Left ventricle myocardium inferior (tissue), 1 donor: ENCODE measurements around the gene RREB1. TPM values are rescaled to one million over a fixed set of nuclear protein-coding genes. Genes with fewer than 3 reads are reported as not detected.

Experiments used
- DNase-seq: peaks from one replicate; pipeline ENCODE4 v3.0.0-alpha.2; 2020
- H3K27ac ChIP-seq: fragments of 200-600 bp; replicated peaks from 2 replicates; pipeline ENCODE4 v1.8.0; 2021
- H3K27me3 ChIP-seq: fragments of 200-600 bp; 2 replicates; pipeline ENCODE4 v1.8.0; 2021; ENCODE audit warnings: low read depth
- H3K36me3 ChIP-seq: fragments of 200-600 bp; 2 replicates; pipeline ENCODE4 v1.8.0; 2021
- H3K4me1 ChIP-seq: fragments of 200-600 bp; 2 replicates; pipeline ENCODE4 v1.8.0; 2021
- H3K4me3 ChIP-seq: fragments of 200-600 bp; 2 replicates; pipeline ENCODE4 v1.8.0; 2021; ENCODE audit warnings: mild to moderate bottlenecking, moderate library complexity
- H3K9me3 ChIP-seq: fragments of 200-600 bp; replicated peaks from 2 replicates; pipeline ENCODE4 v1.8.0; 2021
- CTCF ChIP-seq: fragments of 200-600 bp; IDR thresholded peaks from 2 replicates; pipeline ENCODE4 v1.8.0; 2021; ENCODE audit warnings: antibody characterized with exemption, mild to moderate bottlenecking, borderline replicate concordance
- intact Hi-C: fragments of 100-400 bp; cut with micrococcal nuclease; formaldehyde crosslinking; loops from one replicate; pipeline ENCODE4 v1.11.0; 2022
- total RNA-seq: library from RNA; stranded (reverse); fragmentation: NEBNext Ultra II Directional; extraction: Animal tissue kit (Norgen Biotek cat#: 25700); gene quantifications from one replicate; pipeline ENCODE4 v1.2.1, GENCODE V29; 2021
- donor health status: DM: no; HTN: yes; CAD: no; lungs with severe emphysema.

Gene RREB1
- total RNA-seq, 1 donor from 2014 or later, result 33.3 TPM

GRCh38 chr6:7171119-7171518 is 63.4 kb downstream of the RREB1 start:
- Histone ChIP-seq H3K27me3 (no peaks in the 10 kb centered on the region), H3K27ac (peak overlapping the region; percentile 66), H3K4me1 (peaks cover 96% of the 10 kb centered on the region), H3K9me3 (no peaks in the 10 kb centered on the region), H3K36me3 (no peaks in the 10 kb centered on the region), H3K4me3 (no peak overlapping the region)
- intact Hi-C loops, result no loop called here
- DNase-seq, result no peak
- TF ChIP-seq CTCF, result no peak

- peaks cover 2% of the 10 kb centered on the region for H3K36me3 ChIP-seq
- intact Hi-C loops, result no loop called here
- peaks cover 96% of the 10 kb centered on the region for H3K4me1 ChIP-seq
- H3K27ac ChIP-seq, result no peak overlapping the region
- H3K27me3 ChIP-seq, result no peaks in the 10 kb centered on the region
- H3K9me3 ChIP-seq, result no peaks in the 10 kb centered on the region
- no peak overlapping the region for H3K4me3 ChIP-seq
- TF ChIP-seq CTCF, result no peak
- DNase-seq, result no peak
Measured at GRCh38 chr6:7171733-7172132, 64.0 kb downstream of the RREB1 start.

DNA sequence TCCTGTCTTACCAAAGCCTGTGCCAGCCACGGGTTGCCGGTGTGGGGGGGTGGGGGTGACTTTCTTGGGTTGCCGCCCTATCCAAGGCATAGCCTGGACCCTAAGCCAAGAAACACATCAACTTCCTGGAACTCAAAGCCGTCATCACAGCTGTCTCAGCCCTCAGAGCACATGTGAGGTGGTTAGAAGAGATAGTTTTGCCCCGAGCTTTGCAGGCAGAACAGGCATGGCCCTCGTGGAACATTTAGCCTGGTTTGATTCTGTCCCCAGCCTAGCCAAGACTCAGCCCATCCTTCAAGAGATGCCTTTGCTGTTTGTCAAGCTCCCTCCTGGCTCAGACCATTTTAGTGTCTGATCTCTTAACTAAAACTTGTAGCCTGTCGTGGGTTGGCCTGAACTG is 64.9 kb downstream of the RREB1 start:
- DNase-seq, result no peak
- H3K9me3 ChIP-seq, result no peaks in the 10 kb centered on the region
- H3K36me3 ChIP-seq, result peaks cover 11% of the 10 kb centered on the region
- H3K4me1 ChIP-seq, result peaks cover 91% of the 10 kb centered on the region
- intact Hi-C loops, result no loop called here
- TF ChIP-seq CTCF, result no peak
- H3K4me3 ChIP-seq, result no peak overlapping the region
- no peaks in the 10 kb centered on the region for H3K27me3 ChIP-seq
- peak overlapping the region; percentile 22 for H3K27ac ChIP-seq

- peaks cover 78% of the 10 kb centered on the region for H3K4me1 ChIP-seq
- H3K9me3 ChIP-seq, result no peaks in the 10 kb centered on the region
- H3K27me3 ChIP-seq, result no peaks in the 10 kb centered on the region
- H3K4me3 ChIP-seq, result no peak overlapping the region
- TF ChIP-seq CTCF, result no peak
- peak overlapping the region; percentile 24 for H3K27ac ChIP-seq
- peaks cover 23% of the 10 kb centered on the region for H3K36me3 ChIP-seq
- DNase-seq, result no peak
- intact Hi-C loops, result no loop called here
Measured at GRCh38 chr6:7173843-7174503, 66.2 kb downstream of the RREB1 start.

- no peak for DNase-seq
- intact Hi-C loops, result no loop called here
- no peak for TF ChIP-seq CTCF
- Histone ChIP-seq H3K27ac (peak overlapping the region; percentile 54), H3K4me3 (no peak overlapping the region), H3K4me1 (peaks cover 63% of the 10 kb centered on the region), H3K36me3 (peaks cover 38% of the 10 kb centered on the region), H3K27me3 (no peaks in the 10 kb centered on the region), H3K9me3 (no peaks in the 10 kb centered on the region)
Measured at GRCh38 chr6:7175462-7175861, 67.7 kb downstream of the RREB1 start.
